Liver (tissue), 9 donors: ENCODE data around the gene AP1G1. TPM values are rescaled to one million over a fixed set of nuclear protein-coding genes. Genes with fewer than 3 reads are reported as not detected.

Experiments
- DNase-seq: peaks from one replicate; pipeline ENCODE4 v3.0.0-alpha.2; 2017; ENCODE audit warnings: low spot score
- H3K27ac ChIP-seq, 2 donors: one replicate each; pipeline ENCODE4 v1.7.0; 2013; ENCODE audit warnings: inconsistent platforms in 2 of 2, low read length in 2 of 2, control low read depth in 1 of 2, low read depth in 1 of 2, mild to moderate bottlenecking in 1 of 2
- H3K27me3 ChIP-seq, 4 donors: one replicate each; pipeline versions ENCODE4 v1.6.1 to v1.7.0; 2013; ENCODE audit warnings: low read length in 3 of 4, inconsistent platforms in 1 of 4, mild to moderate bottlenecking in 1 of 4, moderate library complexity in 1 of 4; ENCODE audit not compliant: control insufficient read depth in 4 of 4, insufficient read depth in 4 of 4
- H3K36me3 ChIP-seq, 4 donors: one replicate each; pipeline versions ENCODE4 v1.6.1 to v1.7.0; 2013; ENCODE audit warnings: low read length in 3 of 4, mild to moderate bottlenecking in 3 of 4, low read depth in 1 of 4, moderate library complexity in 1 of 4; ENCODE audit not compliant: control insufficient read depth in 4 of 4, insufficient read depth in 3 of 4
- H3K4me1 ChIP-seq, 4 donors: one replicate each; pipeline versions ENCODE4 v1.6.1 to v1.7.0; 2013; ENCODE audit warnings: low read length in 3 of 4, mild to moderate bottlenecking in 3 of 4, moderate library complexity in 1 of 4; ENCODE audit not compliant: control insufficient read depth in 4 of 4, insufficient read depth in 4 of 4
- H3K4me3 ChIP-seq, 3 donors: one replicate each; pipeline versions ENCODE4 v1.6.1 to v1.7.0; 2013; ENCODE audit warnings: low read length in 3 of 3, control low read depth in 1 of 3, low read depth in 1 of 3, mild to moderate bottlenecking in 1 of 3
- H3K9ac ChIP-seq, 2 donors: one replicate each; pipeline ENCODE4 v1.7.0; 2013; ENCODE audit warnings: low read length in 2 of 2, mild to moderate bottlenecking in 2 of 2, moderate library complexity in 2 of 2, control low read depth in 1 of 2, low read depth in 1 of 2
- H3K9me3 ChIP-seq, 4 donors: one replicate each; pipeline versions ENCODE4 v1.6.1 to v1.7.0; 2013; ENCODE audit warnings: low read length in 3 of 4; ENCODE audit not compliant: control insufficient read depth in 4 of 4
- EGR1 ChIP-seq, 2 donors: IDR thresholded peaks; 2 replicates each; pipeline ENCODE4 v1.6.1; 2016 to 2018; ENCODE audit warnings: antibody characterized with exemption in 2 of 2, low read depth in 2 of 2
- GABPA ChIP-seq, 2 donors: IDR thresholded peaks in 1 of 2; conservative IDR thresholded peaks in 1 of 2; 2 replicates each; pipeline ENCODE4 v1.6.1; 2016; ENCODE audit warnings: antibody characterized with exemption in 2 of 2, mild to moderate bottlenecking in 1 of 2, moderate library complexity in 1 of 2
- HNF4A ChIP-seq, 2 donors: conservative IDR thresholded peaks; 2 replicates each; pipeline ENCODE4 v1.6.1; 2016; ENCODE audit warnings: antibody characterized with exemption in 2 of 2, mild to moderate bottlenecking in 2 of 2
- HNF4G ChIP-seq: IDR thresholded peaks from 2 replicates; pipeline ENCODE4 v1.6.1; 2016; ENCODE audit warnings: antibody characterized with exemption
- JUND ChIP-seq, 2 donors: IDR thresholded peaks; 2 replicates each; pipeline ENCODE4 v1.6.1; 2016; ENCODE audit warnings: antibody characterized with exemption in 2 of 2
- NR2F2 ChIP-seq: IDR thresholded peaks from 2 replicates; pipeline ENCODE4 v1.6.1; 2016; ENCODE audit warnings: antibody characterized with exemption
- RAD21 ChIP-seq, 2 donors: IDR thresholded peaks; 2 replicates each; pipeline ENCODE4 v1.6.1; 2016; ENCODE audit warnings: antibody characterized with exemption in 2 of 2, mild to moderate bottlenecking in 2 of 2
- SP1 ChIP-seq: IDR thresholded peaks from 2 replicates; pipeline ENCODE4 v1.6.1; 2018; ENCODE audit warnings: antibody characterized with exemption, mild to moderate bottlenecking
- TAF1 ChIP-seq: conservative IDR thresholded peaks from 2 replicates; pipeline ENCODE4 v1.6.1; 2016; ENCODE audit warnings: antibody characterized with exemption, mild to moderate bottlenecking
- WGBS: extraction: QIAGEN DNeasy Blood & Tissue Kit; methylation state at CpG from one replicate; pipeline ENCODE4 v1.1.7; 2013; 5-methylcytosine and 5-hydroxymethylcytosine counted together
- polyA plus RNA-seq, 2 donors: library from polyadenylated mRNA; stranded (reverse) in 1 of 2; unstranded in 1 of 2; fragments of 200-250 nt in 1 of 2; fragments of >200 nt in 1 of 2; fragmentation: Nextera tagmentation in 1 of 2; extraction: Ambion mirVana in 1 of 2; gene quantifications; one replicate each; pipeline versions ENCODE4 v1.2.1 to v1.2.3, GENCODE V29; 2013 to 2015
- total RNA-seq, 2 donors: library from RNA; depleted of rRNA; stranded (reverse); fragments of >200 nt; gene quantifications; one replicate each; pipeline ENCODE4 v1.2.3, GENCODE V29; 2014
- TF ChIP-seq, protein P1 (sequence below): fragments of 150-350 bp; IDR thresholded peaks from 2 replicates; pipeline ENCODE4 v1.5.1; 2017; ENCODE audit warnings: improper control_type of control experiment, low read depth, low read length; ENCODE audit not compliant: missing input control
- TF ChIP-seq, protein P2 (sequence below): IDR thresholded peaks from 2 replicates; pipeline ENCODE4 v1.6.1; 2016; ENCODE audit warnings: antibody characterized with exemption
- TF ChIP-seq, protein P3 (sequence below): IDR thresholded peaks from 2 replicates; pipeline ENCODE4 v1.6.1; 2016; ENCODE audit warnings: antibody characterized with exemption
- TF ChIP-seq, protein P4 (sequence below): IDR thresholded peaks from 2 replicates; pipeline ENCODE4 v1.6.1; 2016; ENCODE audit warnings: antibody characterized with exemption
- TF ChIP-seq, protein P5 (sequence below): IDR thresholded peaks from 2 replicates; pipeline ENCODE4 v1.6.1; 2016; ENCODE audit warnings: antibody characterized with exemption, mild to moderate bottlenecking
- donor health status: healthy.
- donor health status: healthy.
- donor health status: healthy.
- donor health status: healthy.
- donor health status: healthy.

The AP1G1 gene
- total and polyA plus RNA-seq, 4 donors, result 11.4 to 64.4 (median 32.8) TPM

DNA sequence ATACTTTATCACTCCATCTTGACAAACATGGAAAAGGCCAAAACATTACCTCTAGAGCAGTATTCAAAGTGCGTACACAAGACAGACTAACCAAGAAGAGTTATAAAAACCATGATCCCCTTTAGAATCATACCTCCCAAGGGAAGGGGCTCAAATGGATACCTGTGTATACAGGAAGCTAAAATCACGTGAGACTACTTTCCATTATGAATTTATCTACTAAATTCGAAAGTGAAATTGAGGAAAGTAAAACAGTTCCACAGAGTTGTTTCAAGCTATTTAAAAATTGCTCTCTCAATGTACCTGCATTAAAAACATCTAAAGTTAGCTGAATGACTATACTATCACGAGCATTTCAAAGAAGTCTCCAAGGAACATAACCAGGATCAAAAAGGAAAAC is 32.7 kb downstream of the AP1G1 start:
- peaks cover 15 to 33% (median 26%) of the 10 kb centered on the region in 4 donors for H3K36me3 ChIP-seq
- H3K27me3 ChIP-seq, result no peaks in the 10 kb centered on the region
- H3K4me3 ChIP-seq, result no peak overlapping the region
- H3K9ac ChIP-seq, result no peak overlapping the region
- TF ChIP-seq, protein P1, sequence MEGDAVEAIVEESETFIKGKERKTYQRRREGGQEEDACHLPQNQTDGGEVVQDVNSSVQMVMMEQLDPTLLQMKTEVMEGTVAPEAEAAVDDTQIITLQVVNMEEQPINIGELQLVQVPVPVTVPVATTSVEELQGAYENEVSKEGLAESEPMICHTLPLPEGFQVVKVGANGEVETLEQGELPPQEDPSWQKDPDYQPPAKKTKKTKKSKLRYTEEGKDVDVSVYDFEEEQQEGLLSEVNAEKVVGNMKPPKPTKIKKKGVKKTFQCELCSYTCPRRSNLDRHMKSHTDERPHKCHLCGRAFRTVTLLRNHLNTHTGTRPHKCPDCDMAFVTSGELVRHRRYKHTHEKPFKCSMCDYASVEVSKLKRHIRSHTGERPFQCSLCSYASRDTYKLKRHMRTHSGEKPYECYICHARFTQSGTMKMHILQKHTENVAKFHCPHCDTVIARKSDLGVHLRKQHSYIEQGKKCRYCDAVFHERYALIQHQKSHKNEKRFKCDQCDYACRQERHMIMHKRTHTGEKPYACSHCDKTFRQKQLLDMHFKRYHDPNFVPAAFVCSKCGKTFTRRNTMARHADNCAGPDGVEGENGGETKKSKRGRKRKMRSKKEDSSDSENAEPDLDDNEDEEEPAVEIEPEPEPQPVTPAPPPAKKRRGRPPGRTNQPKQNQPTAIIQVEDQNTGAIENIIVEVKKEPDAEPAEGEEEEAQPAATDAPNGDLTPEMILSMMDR, result no peak
- no peak for TF ChIP-seq GABPA (IDR thresholded peaks at IDR 0.05 in 1 of 2, conservative IDR thresholded peaks at IDR 0.05 in 1 of 2)
- no peak for TF ChIP-seq HNF4A (conservative IDR thresholded peaks at IDR 0.05)
- TF ChIP-seq JUND (IDR thresholded peaks at IDR 0.05), result no peak
- TF ChIP-seq SP1, result no peak
- H3K27ac ChIP-seq, result no peak overlapping the region
- no peaks in the 10 kb centered on the region for H3K9me3 ChIP-seq
- no peak for DNase-seq
- 91% methylated on average over 4 of the region's 4 CpGs for WGBS
- no peaks in the 10 kb centered on the region for H3K4me1 ChIP-seq

DNA sequence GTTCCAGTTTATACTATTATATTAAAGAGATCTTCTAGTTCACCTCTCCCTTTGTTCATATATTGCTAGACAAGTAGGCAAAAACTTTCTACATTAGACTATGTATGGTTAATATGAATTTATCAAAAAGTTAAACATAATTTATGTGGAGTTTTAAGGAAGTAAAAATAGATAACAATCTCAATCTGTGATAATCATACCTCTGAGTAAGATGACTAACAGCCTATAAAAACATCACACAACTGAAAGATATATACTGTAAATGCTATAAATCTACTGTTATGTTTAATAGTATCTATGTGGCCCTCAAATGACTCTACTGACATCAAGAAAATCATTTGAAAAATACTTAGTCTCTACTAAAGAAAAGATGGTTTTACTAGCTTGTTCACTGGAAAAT is 37.1 kb downstream of the AP1G1 start:
- Histone ChIP-seq H3K27me3 (no peaks in the 10 kb centered on the region), H3K4me1 (no peaks in the 10 kb centered on the region), H3K27ac (no peak overlapping the region), H3K9me3 (no peaks in the 10 kb centered on the region), H3K9ac (no peak overlapping the region), H3K4me3 (no peak overlapping the region), H3K36me3 (peaks cover 15 to 52% (median 42%) of the 10 kb centered on the region in 4 donors)
- DNase-seq, result no peak
- TF ChIP-seq, protein P2, sequence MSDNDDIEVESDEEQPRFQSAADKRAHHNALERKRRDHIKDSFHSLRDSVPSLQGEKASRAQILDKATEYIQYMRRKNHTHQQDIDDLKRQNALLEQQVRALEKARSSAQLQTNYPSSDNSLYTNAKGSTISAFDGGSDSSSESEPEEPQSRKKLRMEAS, result no peak
- TF ChIP-seq HNF4G (no peak), SP1 (no peak), JUND (IDR thresholded peaks at IDR 0.05) (no peak), TAF1 (no peak), RAD21 (IDR thresholded peaks at IDR 0.05) (no peak), HNF4A (conservative IDR thresholded peaks at IDR 0.05) (no peak), EGR1 (IDR thresholded peaks at IDR 0.05; ENCODE audit: low read depth in 2 of 2) (no peak), NR2F2 (no peak)
- TF ChIP-seq, protein P1, result no peak
- TF ChIP-seq, protein P3, sequence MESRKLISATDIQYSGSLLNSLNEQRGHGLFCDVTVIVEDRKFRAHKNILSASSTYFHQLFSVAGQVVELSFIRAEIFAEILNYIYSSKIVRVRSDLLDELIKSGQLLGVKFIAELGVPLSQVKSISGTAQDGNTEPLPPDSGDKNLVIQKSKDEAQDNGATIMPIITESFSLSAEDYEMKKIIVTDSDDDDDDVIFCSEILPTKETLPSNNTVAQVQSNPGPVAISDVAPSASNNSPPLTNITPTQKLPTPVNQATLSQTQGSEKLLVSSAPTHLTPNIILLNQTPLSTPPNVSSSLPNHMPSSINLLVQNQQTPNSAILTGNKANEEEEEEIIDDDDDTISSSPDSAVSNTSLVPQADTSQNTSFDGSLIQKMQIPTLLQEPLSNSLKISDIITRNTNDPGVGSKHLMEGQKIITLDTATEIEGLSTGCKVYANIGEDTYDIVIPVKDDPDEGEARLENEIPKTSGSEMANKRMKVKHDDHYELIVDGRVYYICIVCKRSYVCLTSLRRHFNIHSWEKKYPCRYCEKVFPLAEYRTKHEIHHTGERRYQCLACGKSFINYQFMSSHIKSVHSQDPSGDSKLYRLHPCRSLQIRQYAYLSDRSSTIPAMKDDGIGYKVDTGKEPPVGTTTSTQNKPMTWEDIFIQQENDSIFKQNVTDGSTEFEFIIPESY, result no peak
- TF ChIP-seq, protein P4, sequence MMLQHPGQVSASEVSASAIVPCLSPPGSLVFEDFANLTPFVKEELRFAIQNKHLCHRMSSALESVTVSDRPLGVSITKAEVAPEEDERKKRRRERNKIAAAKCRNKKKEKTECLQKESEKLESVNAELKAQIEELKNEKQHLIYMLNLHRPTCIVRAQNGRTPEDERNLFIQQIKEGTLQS, result no peak
- TF ChIP-seq, protein P5, sequence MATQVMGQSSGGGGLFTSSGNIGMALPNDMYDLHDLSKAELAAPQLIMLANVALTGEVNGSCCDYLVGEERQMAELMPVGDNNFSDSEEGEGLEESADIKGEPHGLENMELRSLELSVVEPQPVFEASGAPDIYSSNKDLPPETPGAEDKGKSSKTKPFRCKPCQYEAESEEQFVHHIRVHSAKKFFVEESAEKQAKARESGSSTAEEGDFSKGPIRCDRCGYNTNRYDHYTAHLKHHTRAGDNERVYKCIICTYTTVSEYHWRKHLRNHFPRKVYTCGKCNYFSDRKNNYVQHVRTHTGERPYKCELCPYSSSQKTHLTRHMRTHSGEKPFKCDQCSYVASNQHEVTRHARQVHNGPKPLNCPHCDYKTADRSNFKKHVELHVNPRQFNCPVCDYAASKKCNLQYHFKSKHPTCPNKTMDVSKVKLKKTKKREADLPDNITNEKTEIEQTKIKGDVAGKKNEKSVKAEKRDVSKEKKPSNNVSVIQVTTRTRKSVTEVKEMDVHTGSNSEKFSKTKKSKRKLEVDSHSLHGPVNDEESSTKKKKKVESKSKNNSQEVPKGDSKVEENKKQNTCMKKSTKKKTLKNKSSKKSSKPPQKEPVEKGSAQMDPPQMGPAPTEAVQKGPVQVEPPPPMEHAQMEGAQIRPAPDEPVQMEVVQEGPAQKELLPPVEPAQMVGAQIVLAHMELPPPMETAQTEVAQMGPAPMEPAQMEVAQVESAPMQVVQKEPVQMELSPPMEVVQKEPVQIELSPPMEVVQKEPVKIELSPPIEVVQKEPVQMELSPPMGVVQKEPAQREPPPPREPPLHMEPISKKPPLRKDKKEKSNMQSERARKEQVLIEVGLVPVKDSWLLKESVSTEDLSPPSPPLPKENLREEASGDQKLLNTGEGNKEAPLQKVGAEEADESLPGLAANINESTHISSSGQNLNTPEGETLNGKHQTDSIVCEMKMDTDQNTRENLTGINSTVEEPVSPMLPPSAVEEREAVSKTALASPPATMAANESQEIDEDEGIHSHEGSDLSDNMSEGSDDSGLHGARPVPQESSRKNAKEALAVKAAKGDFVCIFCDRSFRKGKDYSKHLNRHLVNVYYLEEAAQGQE, result no peak
